GM12864 (cell line): ENCODE measurements around the gene HM13.

Source experiments
- DNase-seq: peaks from one replicate; pipeline ENCODE4 v3.0.0-alpha.2; 2011; ENCODE audit warnings: low read depth
- H3K4me3 ChIP-seq: 2 replicates; pipeline ENCODE4 v1.5.1; 2011; ENCODE audit warnings: mild to moderate bottlenecking, low read depth, low read length, control low read depth
- TF ChIP-seq, protein P1 (sequence below): IDR thresholded peaks from 2 replicates; pipeline ENCODE4 v1.5.1; 2011; ENCODE audit warnings: low read depth, mild to moderate bottlenecking, moderate library complexity, low read length, control low read depth, inconsistent platforms; ENCODE audit errors: missing control alignments

The HM13 gene

DNA sequence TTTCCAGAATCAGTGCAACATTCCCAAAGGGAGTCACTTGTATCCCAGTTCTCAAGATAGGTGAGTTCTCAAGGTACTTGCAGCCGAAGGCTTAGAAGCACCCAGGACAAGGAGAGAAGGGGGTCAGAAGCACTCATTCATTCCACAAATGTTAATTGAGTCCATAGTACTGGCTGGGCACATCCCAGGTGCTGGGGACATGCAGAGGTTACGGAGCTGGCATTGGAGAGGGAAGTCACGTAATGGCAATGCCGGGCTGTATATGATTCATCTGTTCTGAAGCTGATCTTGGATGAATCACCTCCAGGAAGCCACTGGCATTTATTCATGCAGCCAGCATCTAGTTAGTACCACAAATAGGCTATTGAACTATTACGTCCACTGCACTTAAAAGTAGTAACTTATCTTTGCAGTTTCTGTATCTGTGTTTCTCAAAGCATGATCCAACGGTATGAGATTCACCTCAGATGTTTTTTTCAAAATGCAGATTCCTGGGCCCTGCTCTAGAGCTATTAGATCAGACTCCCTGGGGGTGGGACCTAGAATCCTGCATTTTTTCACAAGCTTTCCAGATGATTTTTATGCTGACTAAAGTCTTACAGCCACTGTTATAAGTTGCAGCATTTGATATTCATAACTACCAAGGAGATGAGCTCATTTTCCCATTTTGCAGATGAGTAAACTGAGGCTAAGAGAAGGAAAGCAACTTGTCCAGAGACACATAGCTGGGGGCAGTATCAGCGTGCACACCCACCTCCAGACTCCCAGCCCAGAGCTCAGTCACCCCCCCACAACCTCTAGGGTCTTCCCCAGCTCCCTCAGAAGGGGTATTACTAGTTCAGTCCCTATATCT is 46.7 kb downstream of the HM13 start:
- no peak overlapping the region for H3K4me3 ChIP-seq
- DNase-seq, result no peak
- TF ChIP-seq, protein P1, sequence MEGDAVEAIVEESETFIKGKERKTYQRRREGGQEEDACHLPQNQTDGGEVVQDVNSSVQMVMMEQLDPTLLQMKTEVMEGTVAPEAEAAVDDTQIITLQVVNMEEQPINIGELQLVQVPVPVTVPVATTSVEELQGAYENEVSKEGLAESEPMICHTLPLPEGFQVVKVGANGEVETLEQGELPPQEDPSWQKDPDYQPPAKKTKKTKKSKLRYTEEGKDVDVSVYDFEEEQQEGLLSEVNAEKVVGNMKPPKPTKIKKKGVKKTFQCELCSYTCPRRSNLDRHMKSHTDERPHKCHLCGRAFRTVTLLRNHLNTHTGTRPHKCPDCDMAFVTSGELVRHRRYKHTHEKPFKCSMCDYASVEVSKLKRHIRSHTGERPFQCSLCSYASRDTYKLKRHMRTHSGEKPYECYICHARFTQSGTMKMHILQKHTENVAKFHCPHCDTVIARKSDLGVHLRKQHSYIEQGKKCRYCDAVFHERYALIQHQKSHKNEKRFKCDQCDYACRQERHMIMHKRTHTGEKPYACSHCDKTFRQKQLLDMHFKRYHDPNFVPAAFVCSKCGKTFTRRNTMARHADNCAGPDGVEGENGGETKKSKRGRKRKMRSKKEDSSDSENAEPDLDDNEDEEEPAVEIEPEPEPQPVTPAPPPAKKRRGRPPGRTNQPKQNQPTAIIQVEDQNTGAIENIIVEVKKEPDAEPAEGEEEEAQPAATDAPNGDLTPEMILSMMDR, result no peak

DNA sequence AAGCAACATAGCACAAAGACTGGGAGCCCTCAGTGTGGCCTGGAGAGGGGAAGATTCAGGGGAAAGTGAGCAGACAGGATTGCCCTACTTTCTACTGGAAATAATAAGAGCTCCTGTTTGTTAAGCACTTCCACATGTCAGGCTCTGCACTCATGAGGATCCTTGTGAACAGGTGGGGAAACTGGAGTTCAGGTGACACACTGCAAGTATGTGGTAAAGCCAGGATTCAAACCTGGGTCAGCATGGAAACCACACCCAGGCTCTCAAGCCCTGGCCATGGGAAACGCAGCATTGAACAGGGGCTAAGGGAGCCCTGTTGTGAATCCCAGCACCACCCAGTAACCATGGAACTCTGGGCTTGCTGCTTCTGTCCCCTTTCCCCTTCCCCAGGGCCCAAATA is 48.0 kb downstream of the HM13 start:
- TF ChIP-seq, protein P1, result no peak
- no peak overlapping the region for H3K4me3 ChIP-seq
- no peak for DNase-seq

DNA sequence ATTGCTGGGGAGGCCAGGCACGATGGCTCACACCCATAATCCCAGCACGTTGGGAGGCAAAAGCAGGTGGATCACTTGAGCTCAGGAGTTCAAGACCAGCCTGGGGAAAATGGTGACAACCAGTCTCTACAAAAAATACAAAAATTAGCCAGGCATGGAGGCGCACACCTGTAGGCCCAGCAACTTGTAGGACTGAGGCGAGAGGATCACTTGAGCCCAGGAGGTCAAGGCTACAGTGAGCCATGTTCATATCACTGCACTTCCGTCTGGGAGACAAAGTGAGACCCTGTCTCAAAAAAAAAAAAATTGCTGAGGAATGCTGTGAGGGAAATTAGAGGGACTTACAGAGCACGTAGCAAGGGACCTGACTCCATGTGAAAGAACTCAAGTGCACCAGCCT is 50.0 kb downstream of the HM13 start:
- TF ChIP-seq, protein P1, result no peak
- no peak for DNase-seq
- no peak overlapping the region for H3K4me3 ChIP-seq

DNA sequence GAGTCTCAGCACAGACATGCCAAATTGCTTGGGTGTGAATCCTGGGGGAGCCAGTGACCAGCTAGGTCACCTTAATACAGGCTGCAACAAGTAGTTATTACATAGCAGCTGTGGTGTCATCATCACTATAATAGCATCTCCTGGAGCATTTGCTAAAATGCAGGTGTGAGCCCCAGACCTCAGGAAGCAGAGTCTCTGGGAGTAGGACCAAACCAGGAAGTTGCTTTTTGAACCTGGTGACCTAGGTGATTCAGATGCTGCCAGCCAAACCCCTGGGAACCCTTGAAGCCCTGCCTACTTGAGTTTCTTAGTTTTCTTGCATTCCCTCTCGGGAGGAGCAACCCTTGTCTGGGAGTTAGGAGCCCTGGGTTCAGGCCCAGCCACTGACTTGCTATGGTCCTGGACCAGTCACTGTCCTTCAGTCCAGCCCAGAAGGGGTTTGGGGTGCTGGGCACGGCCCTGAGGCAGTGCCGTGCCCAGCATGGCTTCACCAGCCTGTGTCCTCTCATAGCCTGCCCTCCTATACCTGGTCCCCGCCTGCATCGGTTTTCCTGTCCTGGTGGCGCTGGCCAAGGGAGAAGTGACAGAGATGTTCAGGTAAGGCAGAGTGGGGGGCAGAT is 51.6 kb downstream of the HM13 start:
- TF ChIP-seq, protein P1, result no peak
- no peak for DNase-seq

DNA sequence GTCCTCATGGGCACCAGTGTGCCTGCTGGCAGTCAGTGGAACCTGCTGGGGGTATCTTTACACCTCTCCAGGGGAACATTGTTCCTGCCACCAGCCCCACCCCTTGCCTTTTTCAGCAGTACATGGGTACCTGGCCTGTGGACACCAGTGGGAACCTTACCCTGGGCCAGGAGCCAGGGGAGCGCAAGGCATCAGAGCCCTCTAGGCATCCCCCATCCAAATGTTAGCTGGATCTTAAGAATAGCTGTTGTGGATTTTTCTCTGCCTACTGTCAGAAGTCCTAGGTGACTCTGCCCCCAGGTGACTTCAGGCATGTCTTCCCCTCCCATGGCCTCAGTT is 52.0 kb downstream of the HM13 start:
- DNase-seq, result no peak
- TF ChIP-seq, protein P1, result no peak
- no peak overlapping the region for H3K4me3 ChIP-seq

More for the DNA sequence above, 51.6 kb downstream of the HM13 start:
- no peak overlapping the region for H3K4me3 ChIP-seq

DNA sequence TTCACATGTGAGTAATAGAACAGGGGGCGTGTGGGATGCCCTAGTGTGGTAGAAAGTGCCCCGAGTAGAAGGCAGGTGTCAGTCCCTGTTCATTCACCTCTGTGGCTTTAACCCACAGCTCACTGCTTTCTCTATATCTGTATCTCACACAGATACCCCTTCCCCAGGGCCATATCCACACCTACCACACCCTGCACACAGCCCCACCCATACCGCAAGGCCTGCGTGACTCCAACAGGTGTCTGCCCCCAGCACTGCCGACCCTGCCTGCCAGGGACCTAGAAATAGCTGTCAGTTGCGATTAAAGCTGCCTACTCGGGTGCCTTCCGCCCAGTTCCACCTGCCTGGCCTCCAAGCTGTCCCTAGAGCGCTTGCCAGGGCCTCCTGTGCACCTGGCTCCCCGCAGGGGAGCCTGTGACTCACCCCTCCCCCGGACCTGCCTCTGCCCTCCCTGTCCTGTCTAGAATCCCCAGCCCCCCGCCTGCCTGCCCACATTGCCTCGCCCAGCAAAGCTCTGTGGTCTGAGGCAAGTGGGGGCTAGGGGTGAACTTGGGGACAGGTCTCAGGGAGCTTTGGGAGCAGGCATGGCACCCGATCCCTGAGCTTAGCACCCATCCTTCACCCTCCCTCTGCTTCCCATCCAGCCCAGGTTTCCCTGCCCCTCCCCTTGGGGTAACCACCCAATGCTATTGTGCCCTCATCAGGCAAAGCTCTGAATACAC is 52.6 kb downstream of the HM13 start:
- no peak for DNase-seq
- TF ChIP-seq, protein P1, result no peak
- no peak overlapping the region for H3K4me3 ChIP-seq
